HG02623 (cell line): Measurements from ENCODE around the gene RNU4-1.

Experiments used
- ATAC-seq: cut with Tn5 transposase; IDR thresholded peaks from one replicate; pipeline ENCODE4 v1.9.1; 2021; ENCODE audit warnings: moderate library complexity; ENCODE audit not compliant: unreplicated experiment

Gene RNU4-1

DNA sequence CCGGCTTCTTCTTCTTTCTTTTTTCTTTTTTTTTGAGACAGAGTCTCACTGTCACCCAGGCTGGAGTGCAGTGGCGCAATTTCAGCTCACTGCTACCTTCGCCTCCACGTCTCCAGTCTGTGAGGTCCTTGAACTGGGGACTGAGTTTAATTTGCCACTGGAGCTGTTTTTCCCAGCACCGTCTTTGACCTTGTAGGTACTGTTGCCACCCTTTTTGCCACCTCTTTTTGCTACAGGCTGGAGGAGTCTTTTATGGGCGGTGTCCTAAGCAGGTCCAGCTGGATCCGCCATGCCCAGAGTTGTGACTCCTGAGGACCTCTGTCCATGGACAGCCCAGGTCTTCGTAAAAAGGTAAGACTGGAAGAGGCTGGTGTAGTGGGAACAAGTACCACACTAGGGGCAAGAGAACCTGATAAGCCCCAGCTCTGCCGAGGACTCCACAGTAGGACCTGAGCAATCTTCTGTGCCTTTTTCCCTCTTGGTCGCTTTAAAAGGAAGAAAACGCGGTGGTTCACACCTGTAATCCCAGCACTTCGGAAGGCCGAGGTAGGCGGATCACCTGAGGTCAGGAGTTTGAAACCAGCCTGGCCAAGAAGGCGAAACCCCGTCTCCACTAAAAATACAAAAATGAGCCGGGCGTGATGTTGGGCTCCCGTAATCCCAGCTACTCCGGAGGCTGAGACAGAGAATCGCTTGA is 2.3 kb downstream of the RNU4-1 start:
- no peak for ATAC-seq

DNA sequence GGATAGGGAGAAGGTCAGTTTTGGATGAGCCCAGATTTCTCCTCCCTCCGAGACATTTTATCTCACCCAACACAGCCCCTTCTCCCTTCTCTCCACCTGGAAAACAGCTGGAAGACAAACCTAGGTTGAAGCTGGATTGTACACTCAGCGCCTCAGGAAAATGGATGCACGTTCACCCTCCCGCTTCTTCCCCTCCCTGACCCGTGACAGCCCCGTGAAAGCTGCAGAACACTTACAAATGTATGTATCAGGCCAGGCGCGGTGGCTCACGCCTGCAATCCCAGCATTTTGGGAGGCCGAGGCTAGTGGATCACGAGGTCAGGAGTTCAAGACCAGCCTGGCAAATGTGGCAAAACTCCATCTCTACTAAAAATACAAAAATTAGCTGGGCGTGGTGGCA is 5.5 kb downstream of the RNU4-1 start:
- no peak for ATAC-seq

- ATAC-seq = no peak
Measured at GRCh38 chr12:120286768-120287490, 6.1 kb downstream of the RNU4-1 start.

GRCh38 chr12:120284381-120284780 is 8.7 kb downstream of the RNU4-1 start:
- no peak for ATAC-seq

- ATAC-seq = no peak
Measured at GRCh38 chr12:120283318-120283717, 9.7 kb downstream of the RNU4-1 start.

GRCh38 chr12:120278137-120279069 is 14.6 kb downstream of the RNU4-1 start:
- ATAC-seq = no peak

DNA sequence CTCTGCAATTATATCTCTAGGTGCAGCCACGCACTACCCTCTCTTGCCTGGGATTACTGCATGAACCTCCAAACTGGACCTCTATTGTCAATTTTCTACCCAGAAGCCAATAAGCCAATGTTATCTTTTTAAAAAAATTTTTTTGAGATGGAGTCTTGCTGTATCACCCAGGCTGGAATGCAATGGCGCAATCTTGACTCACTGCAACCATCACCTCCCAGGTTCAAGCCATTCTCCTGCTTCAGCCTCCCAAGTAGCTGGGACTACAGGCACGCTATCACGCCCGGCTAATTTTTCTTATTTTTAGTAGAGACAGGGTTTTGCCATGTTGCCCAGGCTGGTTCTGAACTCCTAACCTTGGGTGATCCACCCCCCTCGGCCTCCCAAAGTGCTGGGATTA is 16.3 kb downstream of the RNU4-1 start:
- no peak for ATAC-seq

DNA sequence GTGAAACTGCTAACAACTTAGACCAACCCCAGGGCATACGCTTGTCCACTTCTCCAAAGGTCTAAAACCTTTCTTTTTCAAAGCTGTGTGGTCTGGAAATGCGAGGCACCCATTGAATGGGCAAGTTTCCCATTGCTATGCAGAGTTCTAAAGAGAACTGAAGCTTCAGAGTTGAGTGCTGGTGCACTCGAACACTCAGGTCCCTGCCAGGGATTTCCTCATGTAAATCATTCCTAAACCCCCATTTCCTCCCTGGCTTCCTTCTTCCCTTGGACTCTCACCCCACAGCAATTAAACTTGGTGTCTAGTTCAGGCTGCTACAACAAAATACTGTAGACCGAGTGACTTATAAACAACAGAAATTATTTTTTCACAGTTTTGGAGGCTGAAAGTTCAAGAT is 25.3 kb downstream of the RNU4-1 start:
- ATAC-seq = no peak

GRCh38 chr12:120266180-120266870 is 26.7 kb downstream of the RNU4-1 start:
- ATAC-seq = no peak

- ATAC-seq = peak; percentile 61
Measured at GRCh38 chr12:120265473-120266179, 27.4 kb downstream of the RNU4-1 start, which contains the start of gene PXN. PXN (minus strand) TSS chr12:120265730; CDS start chr12:120265629, 101 bp downstream.

- no peak for ATAC-seq
Measured at GRCh38 chr12:120264904-120265472, 28.0 kb downstream of the RNU4-1 start.

- no peak for ATAC-seq
Measured at GRCh38 chr12:120264086-120264903, 28.7 kb downstream of the RNU4-1 start.

DNA sequence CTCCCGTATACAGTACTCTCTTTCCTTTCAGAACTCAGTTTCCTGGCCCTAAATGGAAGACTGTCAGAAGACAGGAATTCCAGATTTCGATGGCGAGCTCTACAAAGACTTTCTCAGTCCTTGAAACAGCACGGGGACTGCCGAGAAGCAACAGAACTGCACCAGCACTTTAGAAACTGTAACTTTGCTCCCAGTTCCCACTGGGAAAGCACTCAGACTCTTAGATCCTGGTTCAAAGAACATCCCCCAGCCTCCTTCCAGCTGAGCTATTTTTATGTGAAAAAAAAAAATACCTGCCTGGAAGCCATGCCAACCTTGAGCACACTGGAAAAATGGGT is 29.3 kb downstream of the RNU4-1 start:
- no peak for ATAC-seq

- no peak for ATAC-seq
Measured at GRCh38 chr12:120262852-120263747, 29.9 kb downstream of the RNU4-1 start.

GRCh38 chr12:120261951-120262851 is 30.8 kb downstream of the RNU4-1 start:
- no peak for ATAC-seq

GRCh38 chr12:120260607-120261006 is 32.4 kb downstream of the RNU4-1 start:
- no peak for ATAC-seq
